HG02852 (cell line): Measurements from ENCODE around the gene PTPRF.
"Not testable (repeated sequence)": the region's sequence is repeated elsewhere in the genome, so short reads cannot be mapped to it uniquely, and the experiment has no call there.

ENCODE experiments used
- ATAC-seq: cut with Tn5 transposase; IDR thresholded peaks from one replicate; pipeline ENCODE4 v1.9.1; 2021; ENCODE audit warnings: mild to moderate bottlenecking, moderate library complexity; ENCODE audit not compliant: unreplicated experiment

PTPRF gene

GRCh38 chr1:43621386-43621785 lies 90.7 kb downstream of the PTPRF start:
- ATAC-seq = no peak

GRCh38 chr1:43621861-43622260 lies 91.2 kb downstream of the PTPRF start:
- no peak for ATAC-seq

- no peak for ATAC-seq
These were observed 91.8 kb downstream of the PTPRF start for GRCh38 chr1:43622471-43622870.

GRCh38 chr1:43622901-43623780 lies 92.5 kb downstream of the PTPRF start:
- no peak for ATAC-seq

- ATAC-seq = no peak
These were observed 94.5 kb downstream of the PTPRF start for GRCh38 chr1:43625063-43625780.

GRCh38 chr1:43632135-43632670 lies 101.5 kb downstream of the PTPRF start:
- ATAC-seq = no peak

- no peak for ATAC-seq
These were observed 104.0 kb downstream of the PTPRF start for GRCh38 chr1:43634721-43635120.

GRCh38 chr1:43636006-43636641 lies 105.4 kb downstream of the PTPRF start:
- ATAC-seq = no peak

- ATAC-seq = no peak
These were observed 106.6 kb downstream of the PTPRF start for GRCh38 chr1:43637267-43637666.

GRCh38 chr1:43638381-43638780 lies 107.7 kb downstream of the PTPRF start:
- not testable (repeated sequence) for ATAC-seq

GRCh38 chr1:43639976-43640794 lies 109.5 kb downstream of the PTPRF start:
- ATAC-seq = no peak

- no peak for ATAC-seq
These were observed 113.9 kb downstream of the PTPRF start for GRCh38 chr1:43644558-43644957.

GRCh38 chr1:43645461-43645860 lies 114.8 kb downstream of the PTPRF start:
- no peak for ATAC-seq

- ATAC-seq = not testable (repeated sequence)
These were observed 116.6 kb downstream of the PTPRF start for GRCh38 chr1:43647331-43647730.

GRCh38 chr1:43648221-43648847 lies 117.7 kb downstream of the PTPRF start:
- ATAC-seq = no peak

- ATAC-seq = no peak
These were observed 118.3 kb downstream of the PTPRF start for GRCh38 chr1:43648876-43649477.

- peak; percentile 58 for ATAC-seq
These were observed 119.8 kb downstream of the PTPRF start for GRCh38 chr1:43650310-43651085.

- ATAC-seq = no peak
These were observed 120.5 kb downstream of the PTPRF start for GRCh38 chr1:43651188-43651587.

- no peak for ATAC-seq
These were observed 121.2 kb downstream of the PTPRF start for GRCh38 chr1:43651902-43652301.
